ENCODE measurements around the gene SMTN. TPM values are rescaled to one million over a fixed set of nuclear protein-coding genes. Genes with fewer than 3 reads are reported as not detected.
A peak's percentile ranks its signal among the peaks of the same experiment; 100 is the strongest.

The SMTN gene
- total RNA-seq, 2 donors from 2014 or later, result 35.5 to 50.1 TPM

DNA sequence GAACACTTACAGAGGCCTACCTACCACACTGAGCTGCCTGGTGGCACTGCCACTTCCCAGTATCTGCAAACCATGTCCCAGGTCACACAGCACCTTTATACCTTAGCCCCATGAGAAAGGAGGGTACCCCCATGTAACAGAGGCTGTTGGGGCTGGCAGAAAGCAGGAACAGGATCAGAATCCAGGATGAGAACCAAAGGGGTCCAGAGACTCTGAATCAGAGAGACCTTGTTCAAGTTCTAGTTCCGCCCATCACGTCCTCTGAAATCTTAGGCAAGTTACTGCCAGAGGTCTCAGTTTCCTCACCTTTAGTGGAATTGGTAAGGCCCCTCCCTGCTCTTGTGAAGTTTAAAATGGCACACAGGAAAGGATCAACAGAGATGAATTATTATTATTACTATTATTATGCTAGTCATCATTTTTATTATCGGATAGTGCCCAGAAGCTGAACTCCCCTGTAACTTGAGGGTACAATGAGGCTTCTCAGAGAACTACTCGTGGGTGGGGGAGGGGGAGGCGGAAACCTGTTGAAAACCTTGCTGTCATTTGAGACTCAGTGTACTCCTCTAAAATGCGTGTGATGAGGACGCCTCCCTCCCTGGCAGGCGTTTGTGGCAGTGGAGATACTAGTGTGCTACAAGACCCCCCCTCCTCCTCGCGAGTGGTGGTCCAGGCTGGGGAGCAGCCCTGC is 17.0 kb downstream of the SMTN start:
- Histone ChIP-seq H3K27me3 (no peaks in the 10 kb centered on the region), H3K27ac (no peak overlapping the region), H3K9me3 (no peaks in the 10 kb centered on the region), H3K4me1 (peaks cover 11% of the 10 kb centered on the region), H3K36me3 (replicated peaks in 1 of 2; ENCODE audit: insufficient read depth in 1 of 2, low read depth in 2 of 2) (peaks cover 0 to 21% of the 10 kb centered on the region in 2 donors), H3K4me3 (no peak overlapping the region)
- TF ChIP-seq, protein P1, sequence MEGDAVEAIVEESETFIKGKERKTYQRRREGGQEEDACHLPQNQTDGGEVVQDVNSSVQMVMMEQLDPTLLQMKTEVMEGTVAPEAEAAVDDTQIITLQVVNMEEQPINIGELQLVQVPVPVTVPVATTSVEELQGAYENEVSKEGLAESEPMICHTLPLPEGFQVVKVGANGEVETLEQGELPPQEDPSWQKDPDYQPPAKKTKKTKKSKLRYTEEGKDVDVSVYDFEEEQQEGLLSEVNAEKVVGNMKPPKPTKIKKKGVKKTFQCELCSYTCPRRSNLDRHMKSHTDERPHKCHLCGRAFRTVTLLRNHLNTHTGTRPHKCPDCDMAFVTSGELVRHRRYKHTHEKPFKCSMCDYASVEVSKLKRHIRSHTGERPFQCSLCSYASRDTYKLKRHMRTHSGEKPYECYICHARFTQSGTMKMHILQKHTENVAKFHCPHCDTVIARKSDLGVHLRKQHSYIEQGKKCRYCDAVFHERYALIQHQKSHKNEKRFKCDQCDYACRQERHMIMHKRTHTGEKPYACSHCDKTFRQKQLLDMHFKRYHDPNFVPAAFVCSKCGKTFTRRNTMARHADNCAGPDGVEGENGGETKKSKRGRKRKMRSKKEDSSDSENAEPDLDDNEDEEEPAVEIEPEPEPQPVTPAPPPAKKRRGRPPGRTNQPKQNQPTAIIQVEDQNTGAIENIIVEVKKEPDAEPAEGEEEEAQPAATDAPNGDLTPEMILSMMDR (IDR thresholded peaks at IDR 0.05), result no peak
- no peak for TF ChIP-seq POLR2A (IDR thresholded peaks at IDR 0.05)
- intact Hi-C loops (cut with DNase I), result loop anchor here (5.0 kb wide), 1 partner anchor 54 kb away; no protein-coding TSS in a partner anchor
- ATAC-seq, result no peak
- 87 to 93% methylated on average over 7 to 10 of the region's 10 CpGs for WGBS, 2 donors
- no peak for DNase-seq

DNA sequence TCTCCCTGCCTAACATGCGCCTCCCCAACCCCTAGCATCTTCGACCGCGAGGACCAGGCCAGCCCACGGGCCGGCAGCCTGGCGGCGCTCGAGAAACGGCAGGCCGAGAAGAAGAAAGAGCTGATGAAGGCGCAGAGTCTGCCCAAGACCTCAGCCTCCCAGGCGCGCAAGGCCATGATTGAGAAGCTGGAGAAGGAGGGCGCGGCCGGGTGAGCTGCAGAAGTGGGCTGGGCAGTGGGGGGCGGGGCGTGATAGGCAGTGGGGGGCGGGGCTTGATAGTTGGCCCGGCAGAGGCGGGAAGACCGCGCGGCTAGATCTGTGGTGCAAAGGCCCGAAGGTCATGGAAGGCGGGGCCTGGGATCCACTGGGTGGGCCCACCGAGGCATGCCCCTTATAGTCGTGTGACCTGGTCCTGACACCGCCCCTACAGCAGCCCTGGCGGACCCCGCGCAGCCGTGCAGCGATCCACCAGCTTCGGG is 17.6 kb downstream of the SMTN start:
- H3K4me1 ChIP-seq, result peaks cover 6% of the 10 kb centered on the region
- H3K36me3 ChIP-seq (replicated peaks in 1 of 2; ENCODE audit: insufficient read depth in 1 of 2, low read depth in 2 of 2), result peaks cover 0 to 21% of the 10 kb centered on the region in 2 donors
- TF ChIP-seq POLR2A (IDR thresholded peaks at IDR 0.05), result no peak
- TF ChIP-seq, protein P1 (IDR thresholded peaks at IDR 0.05), result no peak
- no peaks in the 10 kb centered on the region for H3K27me3 ChIP-seq
- DNase-seq (no peak), ATAC-seq (no peak)
- intact Hi-C loops (cut with DNase I), result loop anchor here (5.0 kb wide), 1 partner anchor 54 kb away; no protein-coding TSS in a partner anchor
- no peaks in the 10 kb centered on the region for H3K9me3 ChIP-seq
- 76 to 92% methylated on average over 18 to 20 of the region's 36 CpGs for WGBS, 2 donors
- no peak overlapping the region for H3K4me3 ChIP-seq
- no peak overlapping the region for H3K27ac ChIP-seq

GRCh38 chr22:31099386-31099785 is 18.3 kb downstream of the SMTN start:
- Histone ChIP-seq H3K4me1 (no peaks in the 10 kb centered on the region), H3K9me3 (no peaks in the 10 kb centered on the region), H3K27ac (no peak overlapping the region), H3K36me3 (replicated peaks in 1 of 2; ENCODE audit: insufficient read depth in 1 of 2, low read depth in 2 of 2) (peaks cover 0 to 21% of the 10 kb centered on the region in 2 donors), H3K4me3 (no peak overlapping the region), H3K27me3 (no peaks in the 10 kb centered on the region)
- ATAC-seq (no peak), DNase-seq (peak in 1 of 4 donors; percentile 1)
- 88 to 95% methylated on average over 4 to 6 of the region's 6 CpGs for WGBS, 2 donors
- intact Hi-C loops (cut with DNase I), result loop anchor here (5.0 kb wide), 1 partner anchor 53 kb away; no protein-coding TSS in a partner anchor
- TF ChIP-seq, protein P1 (IDR thresholded peaks at IDR 0.05), result no peak
- TF ChIP-seq POLR2A (IDR thresholded peaks at IDR 0.05), result no peak

DNA sequence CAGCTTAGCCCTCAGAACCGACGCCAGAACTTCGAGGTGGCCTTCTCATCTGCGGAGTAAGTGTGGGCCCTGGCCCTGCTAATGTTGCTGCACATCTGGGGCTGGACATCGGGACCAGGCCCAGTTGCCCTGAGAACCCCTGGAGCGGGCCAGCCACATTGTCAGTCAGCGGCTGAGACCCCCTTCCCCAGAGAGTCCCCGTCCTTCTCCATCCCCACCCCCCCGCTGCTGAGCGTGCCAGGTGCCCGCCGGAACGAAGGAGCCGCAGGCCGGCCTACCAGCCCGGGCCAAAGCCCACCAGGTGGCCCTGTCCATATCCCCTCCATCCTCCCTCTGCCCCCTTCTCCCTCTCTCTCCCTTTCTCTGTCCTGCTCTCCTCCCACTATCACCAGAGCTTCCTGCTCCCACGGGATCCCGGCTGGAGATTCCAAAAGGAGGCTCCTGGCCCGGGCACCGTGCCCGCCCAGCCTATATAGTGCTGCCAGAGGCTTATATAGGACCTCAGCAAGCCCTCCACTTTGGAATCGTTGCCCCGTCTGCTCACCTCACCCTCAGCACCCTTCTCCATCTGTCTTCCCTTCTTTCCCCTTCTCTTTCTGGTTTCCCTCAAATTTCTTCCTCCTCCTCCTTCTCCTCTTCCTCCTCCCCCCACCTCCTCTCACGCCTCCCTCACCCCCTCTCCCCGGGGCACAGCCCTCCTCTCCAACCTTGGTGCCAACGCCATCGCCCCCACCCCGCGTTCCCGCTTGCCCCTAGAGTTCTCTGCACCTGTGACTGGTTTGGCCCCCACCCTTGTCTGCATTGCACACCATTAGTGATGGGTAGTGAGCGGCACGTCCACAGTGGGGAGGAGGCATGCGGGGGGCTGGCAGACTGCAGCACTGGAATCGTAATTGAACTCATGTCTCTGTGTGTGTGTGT is 19.0 kb downstream of the SMTN start:
- WGBS, 2 donors, result 94 to 95% methylated on average over 18 to 34 of the region's 34 CpGs
- TF ChIP-seq, protein P1 (IDR thresholded peaks at IDR 0.05), result no peak
- TF ChIP-seq POLR2A (IDR thresholded peaks at IDR 0.05), result no peak
- no peaks in the 10 kb centered on the region for H3K9me3 ChIP-seq
- H3K4me3 ChIP-seq, result no peak overlapping the region
- H3K36me3 ChIP-seq (replicated peaks in 1 of 2; ENCODE audit: insufficient read depth in 1 of 2, low read depth in 2 of 2), result peaks cover 0 to 20% of the 10 kb centered on the region in 2 donors
- ATAC-seq (no peak), DNase-seq (peak in 1 of 4 donors; percentile 3)
- H3K27me3 ChIP-seq, result no peaks in the 10 kb centered on the region
- intact Hi-C loops (cut with DNase I), result loop anchor here (5.0 kb wide), 1 partner anchor 52 kb away; no protein-coding TSS in a partner anchor
- no peak overlapping the region for H3K27ac ChIP-seq
- H3K4me1 ChIP-seq, result no peaks in the 10 kb centered on the region

Data from body of pancreas (tissue), 4 donors.